ENCODE data around the gene TOM1. TPM values are rescaled to one million over a fixed set of nuclear protein-coding genes. Genes with fewer than 3 reads are reported as not detected.

TOM1 gene
- total RNA-seq, 2 experiments from 2014 or later: 211 to 219 TPM

DNA sequence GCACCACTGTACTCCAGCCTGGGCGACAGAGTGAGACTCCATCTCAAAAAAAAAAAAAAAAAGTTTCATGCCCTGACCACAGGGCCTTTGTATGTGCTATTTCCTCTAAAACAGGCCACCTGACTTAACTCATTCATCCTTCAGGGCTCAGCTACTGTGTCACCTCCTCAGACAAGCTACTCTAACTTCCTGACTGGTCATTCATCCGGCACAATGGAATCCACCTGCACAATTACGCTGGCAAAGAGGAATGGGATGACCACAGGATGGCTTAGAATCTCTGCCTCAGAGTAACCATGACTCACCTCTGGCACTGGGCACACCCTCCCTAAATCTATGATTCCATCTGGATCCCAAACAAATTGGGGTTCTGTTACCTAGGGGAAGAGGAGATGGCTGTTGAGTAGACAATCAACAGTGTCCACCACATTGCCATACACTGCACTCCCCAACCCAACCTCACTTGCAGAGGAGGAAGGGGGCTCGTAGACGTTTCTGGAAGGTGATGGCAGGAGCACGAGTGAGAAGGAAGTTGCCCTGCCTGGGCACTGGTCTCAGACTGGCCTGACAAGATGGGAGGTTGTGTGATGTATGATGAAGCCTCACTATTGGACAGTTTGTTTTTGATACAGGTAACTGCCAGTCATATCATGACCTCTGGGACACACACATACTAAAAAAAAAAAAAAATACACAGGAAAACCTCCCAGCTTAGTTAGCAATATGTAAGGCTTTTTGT lies 58.4 kb downstream of the TOM1 start:
- Mint-ChIP-seq H3K4me3 (no peak overlapping the region), H3K36me3 (ENCODE audit: low read depth) (no peaks in the 10 kb centered on the region), H3K27me3 (peaks cover 8% of the 10 kb centered on the region), H3K4me1 (ENCODE audit: low read depth) (no peaks in the 10 kb centered on the region), H3K9me3 (no peaks in the 10 kb centered on the region), H3K27ac (no peak overlapping the region)
- Histone ChIP-seq H3K9me3 (ENCODE audit: control insufficient read depth in 1 of 2, insufficient read depth in 1 of 2, low read length in 2 of 2) (no peaks in the 10 kb centered on the region), H3K4me3 (ENCODE audit: low read length) (no peak overlapping the region), H3K27me3 (ENCODE audit: control insufficient read depth in 1 of 2, insufficient read depth in 2 of 2, low read length in 2 of 2) (no peaks in the 10 kb centered on the region), H3K4me1 (ENCODE audit: insufficient read depth, low read length) (peaks cover 5% of the 10 kb centered on the region), H3K27ac (ENCODE audit: low read depth in 1 of 2, low read length in 2 of 2) (no peak overlapping the region), H3K36me3 (ENCODE audit: insufficient read depth, low read length) (no peaks in the 10 kb centered on the region)
- TF ChIP-seq, protein P1, sequence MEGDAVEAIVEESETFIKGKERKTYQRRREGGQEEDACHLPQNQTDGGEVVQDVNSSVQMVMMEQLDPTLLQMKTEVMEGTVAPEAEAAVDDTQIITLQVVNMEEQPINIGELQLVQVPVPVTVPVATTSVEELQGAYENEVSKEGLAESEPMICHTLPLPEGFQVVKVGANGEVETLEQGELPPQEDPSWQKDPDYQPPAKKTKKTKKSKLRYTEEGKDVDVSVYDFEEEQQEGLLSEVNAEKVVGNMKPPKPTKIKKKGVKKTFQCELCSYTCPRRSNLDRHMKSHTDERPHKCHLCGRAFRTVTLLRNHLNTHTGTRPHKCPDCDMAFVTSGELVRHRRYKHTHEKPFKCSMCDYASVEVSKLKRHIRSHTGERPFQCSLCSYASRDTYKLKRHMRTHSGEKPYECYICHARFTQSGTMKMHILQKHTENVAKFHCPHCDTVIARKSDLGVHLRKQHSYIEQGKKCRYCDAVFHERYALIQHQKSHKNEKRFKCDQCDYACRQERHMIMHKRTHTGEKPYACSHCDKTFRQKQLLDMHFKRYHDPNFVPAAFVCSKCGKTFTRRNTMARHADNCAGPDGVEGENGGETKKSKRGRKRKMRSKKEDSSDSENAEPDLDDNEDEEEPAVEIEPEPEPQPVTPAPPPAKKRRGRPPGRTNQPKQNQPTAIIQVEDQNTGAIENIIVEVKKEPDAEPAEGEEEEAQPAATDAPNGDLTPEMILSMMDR (IDR thresholded peaks at IDR 0.05): no peak
- CTCF ChIA-PET: interaction anchor here (0.6 kb wide), 1 partner anchor 22 kb away, joined by 3 read pairs; no protein-coding TSS in a partner anchor
- DNase-seq: no peak
- ATAC-seq (ENCODE audit: poor library complexity): no peak
- POLR2A ChIA-PET: no interaction called here
- intact Hi-C loops (cut with DNase I, micrococcal nuclease): no loop called here

DNA sequence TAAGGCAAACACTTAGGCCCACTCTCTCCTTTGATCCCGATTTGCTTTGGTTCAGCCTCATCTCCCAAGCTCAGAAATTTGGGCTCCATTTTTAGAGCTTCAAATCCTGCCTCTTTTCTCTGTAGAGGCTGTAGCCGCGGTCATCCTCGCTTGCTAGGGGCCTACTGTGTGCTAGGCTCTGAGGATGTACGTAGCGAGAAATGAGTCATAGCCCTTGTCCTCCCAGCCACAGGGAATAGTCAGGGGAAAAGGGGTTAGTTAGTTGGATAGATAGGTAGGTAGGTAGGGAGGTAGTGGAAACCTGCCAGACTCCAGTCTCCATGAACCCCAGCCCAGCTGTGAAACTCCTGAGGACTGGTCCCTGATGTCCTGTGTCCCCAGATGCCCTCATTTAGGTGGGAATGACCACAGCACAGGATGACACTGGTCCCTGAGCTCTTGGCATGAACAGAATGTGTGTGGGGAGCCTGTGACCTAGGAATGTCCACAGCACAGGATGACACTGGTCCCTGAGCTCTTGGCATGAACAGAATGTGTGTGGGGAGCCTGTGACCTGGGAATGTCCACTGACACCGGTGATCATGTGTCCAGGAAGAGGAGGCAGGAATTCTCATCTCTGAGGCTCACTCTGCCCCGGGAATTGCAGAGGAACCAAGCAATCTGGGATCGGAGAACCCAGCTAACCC lies 59.8 kb downstream of the TOM1 start:
- Mint-ChIP-seq H3K9me3 (no peaks in the 10 kb centered on the region), H3K27me3 (peaks cover 11% of the 10 kb centered on the region), H3K36me3 (ENCODE audit: low read depth) (no peaks in the 10 kb centered on the region), H3K4me3 (no peak overlapping the region), H3K27ac (no peak overlapping the region), H3K4me1 (ENCODE audit: low read depth) (no peaks in the 10 kb centered on the region)
- no peak overlapping the region for H3K27ac ChIP-seq (ENCODE audit: low read depth in 1 of 2, low read length in 2 of 2)
- ChIA-PET CTCF (no interaction called here), POLR2A (interaction anchor here (0.9 kb wide), 1 partner anchor 20 kb away, joined by 4 read pairs; no protein-coding TSS in a partner anchor)
- no peaks in the 10 kb centered on the region for H3K36me3 ChIP-seq (ENCODE audit: insufficient read depth, low read length)
- no peaks in the 10 kb centered on the region for H3K27me3 ChIP-seq (ENCODE audit: control insufficient read depth in 1 of 2, insufficient read depth in 2 of 2, low read length in 2 of 2)
- intact Hi-C loops (cut with DNase I, micrococcal nuclease): no loop called here
- H3K9me3 ChIP-seq (ENCODE audit: control insufficient read depth in 1 of 2, insufficient read depth in 1 of 2, low read length in 2 of 2): no peaks in the 10 kb centered on the region
- no peak overlapping the region for H3K4me3 ChIP-seq (ENCODE audit: low read length)
- H3K4me1 ChIP-seq (ENCODE audit: insufficient read depth, low read length): no peaks in the 10 kb centered on the region
- TF ChIP-seq, protein P1 (IDR thresholded peaks at IDR 0.05): no peak
- DNase-seq (no peak), ATAC-seq (ENCODE audit: poor library complexity) (no peak)

DNA sequence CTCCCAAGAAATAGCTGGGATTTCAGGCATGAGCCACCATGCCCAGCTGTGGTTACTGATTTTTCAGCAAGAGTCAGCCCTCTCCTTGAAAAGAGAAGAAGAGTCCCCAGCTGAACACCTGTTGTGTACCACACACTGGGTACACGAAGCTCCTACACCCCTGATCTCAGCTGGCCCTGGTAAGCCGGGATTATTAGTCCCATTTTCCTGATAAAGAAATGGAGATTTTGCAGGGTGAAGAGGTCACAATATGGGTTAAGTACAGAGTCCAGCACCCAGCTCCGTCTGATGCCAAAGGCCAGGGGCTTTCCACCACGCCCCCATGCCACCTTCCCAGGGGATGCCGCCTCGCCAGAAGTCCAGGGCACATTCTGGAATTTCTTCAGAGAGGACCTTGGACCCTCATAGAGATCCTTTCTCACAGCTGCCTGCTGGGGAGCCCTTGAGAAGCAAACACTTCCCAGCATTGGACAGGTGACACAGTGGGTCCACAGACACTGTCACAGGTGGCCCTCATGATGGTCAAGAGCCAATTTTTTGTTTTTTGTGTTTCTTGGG lies 61.4 kb downstream of the TOM1 start:
- ChIA-PET CTCF (no interaction called here), POLR2A (no interaction called here)
- H3K27ac ChIP-seq (ENCODE audit: low read depth in 1 of 2, low read length in 2 of 2): no peak overlapping the region
- TF ChIP-seq, protein P1 (IDR thresholded peaks at IDR 0.05): no peak
- intact Hi-C loops (cut with DNase I, micrococcal nuclease): no loop called here
- Mint-ChIP-seq H3K27me3 (peaks cover 15% of the 10 kb centered on the region), H3K27ac (no peak overlapping the region), H3K4me1 (ENCODE audit: low read depth) (no peaks in the 10 kb centered on the region), H3K36me3 (ENCODE audit: low read depth) (no peaks in the 10 kb centered on the region), H3K4me3 (no peak overlapping the region), H3K9me3 (no peaks in the 10 kb centered on the region)
- no peaks in the 10 kb centered on the region for H3K4me1 ChIP-seq (ENCODE audit: insufficient read depth, low read length)
- no peaks in the 10 kb centered on the region for H3K9me3 ChIP-seq (ENCODE audit: control insufficient read depth in 1 of 2, insufficient read depth in 1 of 2, low read length in 2 of 2)
- no peak for ATAC-seq (ENCODE audit: poor library complexity)
- H3K36me3 ChIP-seq (ENCODE audit: insufficient read depth, low read length): no peaks in the 10 kb centered on the region
- no peak overlapping the region for H3K4me3 ChIP-seq (ENCODE audit: low read length)
- no peak for DNase-seq
- peaks cover 0 to 6% of the 10 kb centered on the region in 2 experiments for H3K27me3 ChIP-seq (ENCODE audit: control insufficient read depth in 1 of 2, insufficient read depth in 2 of 2, low read length in 2 of 2)

All from CD4-positive, alpha-beta T cell (primary cell).